Measurements from ENCODE around the gene NFE2L2.

DNA sequence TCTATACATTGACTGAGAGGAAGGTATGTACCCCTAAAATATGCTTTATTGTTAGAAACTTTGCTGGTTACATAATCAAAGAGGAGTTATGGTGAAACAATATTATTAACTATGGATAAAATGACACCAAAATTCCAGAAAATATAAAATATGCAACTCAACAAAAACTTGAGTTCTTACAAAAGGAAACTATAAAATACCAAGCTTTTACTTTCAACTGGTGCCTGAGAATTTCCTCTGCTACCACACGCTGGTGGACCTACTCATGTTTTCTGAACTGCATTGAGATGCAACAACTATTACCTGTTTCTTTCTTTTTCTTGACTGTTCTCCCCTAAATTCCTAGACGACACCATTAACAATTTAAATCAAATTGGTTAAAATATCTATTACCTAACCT, 8.2 kb upstream of the NFE2L2 start:
- TF ChIP-seq, protein P1, sequence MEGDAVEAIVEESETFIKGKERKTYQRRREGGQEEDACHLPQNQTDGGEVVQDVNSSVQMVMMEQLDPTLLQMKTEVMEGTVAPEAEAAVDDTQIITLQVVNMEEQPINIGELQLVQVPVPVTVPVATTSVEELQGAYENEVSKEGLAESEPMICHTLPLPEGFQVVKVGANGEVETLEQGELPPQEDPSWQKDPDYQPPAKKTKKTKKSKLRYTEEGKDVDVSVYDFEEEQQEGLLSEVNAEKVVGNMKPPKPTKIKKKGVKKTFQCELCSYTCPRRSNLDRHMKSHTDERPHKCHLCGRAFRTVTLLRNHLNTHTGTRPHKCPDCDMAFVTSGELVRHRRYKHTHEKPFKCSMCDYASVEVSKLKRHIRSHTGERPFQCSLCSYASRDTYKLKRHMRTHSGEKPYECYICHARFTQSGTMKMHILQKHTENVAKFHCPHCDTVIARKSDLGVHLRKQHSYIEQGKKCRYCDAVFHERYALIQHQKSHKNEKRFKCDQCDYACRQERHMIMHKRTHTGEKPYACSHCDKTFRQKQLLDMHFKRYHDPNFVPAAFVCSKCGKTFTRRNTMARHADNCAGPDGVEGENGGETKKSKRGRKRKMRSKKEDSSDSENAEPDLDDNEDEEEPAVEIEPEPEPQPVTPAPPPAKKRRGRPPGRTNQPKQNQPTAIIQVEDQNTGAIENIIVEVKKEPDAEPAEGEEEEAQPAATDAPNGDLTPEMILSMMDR (IDR thresholded peaks at IDR 0.05), result no peak
- TF ChIP-seq POLR2A (IDR thresholded peaks at IDR 0.05), result no peak
- TF ChIP-seq POLR2AphosphoS5 (IDR thresholded peaks at IDR 0.05), result no peak
- no peak for TF ChIP-seq EP300 (IDR thresholded peaks at IDR 0.05)

All from sigmoid colon (tissue), 4 donors.